ENCODE data around the gene CD2BP2.

DNA sequence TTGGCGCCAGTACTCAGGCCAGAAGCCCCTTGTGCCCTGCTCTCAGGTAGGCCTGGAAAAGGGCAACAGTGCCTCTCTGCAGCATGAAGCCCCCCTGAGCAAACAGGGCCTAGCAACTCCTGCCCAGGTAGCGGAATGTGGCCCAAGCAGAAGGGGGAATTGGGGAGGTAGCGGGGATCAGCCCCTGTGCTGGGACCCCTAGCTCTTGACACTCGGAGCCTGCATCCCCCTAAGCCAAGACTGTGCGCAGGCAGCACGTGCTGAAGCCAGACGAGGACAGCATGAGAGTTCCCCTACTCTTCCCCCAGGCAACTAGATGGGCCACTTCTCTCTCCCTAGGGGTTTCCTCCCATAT, 823 bp upstream of the CD2BP2 start:
- TF ChIP-seq, protein P1, sequence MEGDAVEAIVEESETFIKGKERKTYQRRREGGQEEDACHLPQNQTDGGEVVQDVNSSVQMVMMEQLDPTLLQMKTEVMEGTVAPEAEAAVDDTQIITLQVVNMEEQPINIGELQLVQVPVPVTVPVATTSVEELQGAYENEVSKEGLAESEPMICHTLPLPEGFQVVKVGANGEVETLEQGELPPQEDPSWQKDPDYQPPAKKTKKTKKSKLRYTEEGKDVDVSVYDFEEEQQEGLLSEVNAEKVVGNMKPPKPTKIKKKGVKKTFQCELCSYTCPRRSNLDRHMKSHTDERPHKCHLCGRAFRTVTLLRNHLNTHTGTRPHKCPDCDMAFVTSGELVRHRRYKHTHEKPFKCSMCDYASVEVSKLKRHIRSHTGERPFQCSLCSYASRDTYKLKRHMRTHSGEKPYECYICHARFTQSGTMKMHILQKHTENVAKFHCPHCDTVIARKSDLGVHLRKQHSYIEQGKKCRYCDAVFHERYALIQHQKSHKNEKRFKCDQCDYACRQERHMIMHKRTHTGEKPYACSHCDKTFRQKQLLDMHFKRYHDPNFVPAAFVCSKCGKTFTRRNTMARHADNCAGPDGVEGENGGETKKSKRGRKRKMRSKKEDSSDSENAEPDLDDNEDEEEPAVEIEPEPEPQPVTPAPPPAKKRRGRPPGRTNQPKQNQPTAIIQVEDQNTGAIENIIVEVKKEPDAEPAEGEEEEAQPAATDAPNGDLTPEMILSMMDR (IDR thresholded peaks at IDR 0.05) = no peak
- no peak for TF ChIP-seq POLR2A (IDR thresholded peaks at IDR 0.05)

Measured in adrenal gland (tissue), 5 donors.